SH-SY5Y (cell line): ENCODE results near the gene BTNL3.

Experiments
- GATA2 ChIP-seq: IDR thresholded peaks from 2 replicates; pipeline ENCODE4 v1.6.1; 2011; ENCODE audit warnings: mild to moderate bottlenecking, low read depth, low read length
- GATA3 ChIP-seq: IDR thresholded peaks from 2 replicates; pipeline ENCODE4 v1.6.1; 2011; ENCODE audit warnings: low read depth, mild to moderate bottlenecking, low read length, moderate library complexity

- no peak for TF ChIP-seq GATA2
- TF ChIP-seq GATA3: no peak
Observed at GRCh38 chr5:181008136-181008535, 19.5 kb downstream of the BTNL3 start.
